BJ (cell line): ENCODE measurements around the gene CARMIL3. TPM values are rescaled to one million over a fixed set of nuclear protein-coding genes. Genes with fewer than 3 reads are reported as not detected.
A peak's percentile ranks its signal among the peaks of the same experiment; 100 is the strongest.

Experiments
- CTCF ChIA-PET: fragments of 350-600 bp; formaldehyde crosslinking; extraction: SDS; loops from one replicate; lab custom pipeline; 2021; ENCODE audit warnings: antibody characterized with exemption, inconsistent platforms; lab: Yijun Ruan, JAX
- POLR2A ChIA-PET: fragments of 300-600 bp; sonication (Branson Sonifier 250); formaldehyde crosslinking; extraction: SDS; loops from one replicate; lab custom pipeline; 2021; ENCODE audit warnings: antibody characterized with exemption; lab: Charles Lee
- DNase-seq: peaks from one replicate; pipeline ENCODE4 v3.0.0-alpha.2; 2011; ENCODE audit warnings: low read depth
- H3K27me3 ChIP-seq: 2 replicates; pipeline ENCODE4 v1.6.0; 2011; ENCODE audit warnings: low read length; ENCODE audit not compliant: control insufficient read depth, insufficient read depth
- H3K36me3 ChIP-seq: 2 replicates; pipeline ENCODE4 v1.5.1; 2011; ENCODE audit warnings: low read length; ENCODE audit not compliant: control insufficient read depth, insufficient read depth
- H3K4me3 ChIP-seq: 2 replicates; pipeline ENCODE4 v1.5.1; 2011; ENCODE audit warnings: low read depth, mild to moderate bottlenecking, control low read depth, low read length
- polyA plus RNA-seq: library from polyadenylated mRNA; depleted of rRNA; stranded (reverse); fragments of >200 nt; gene quantifications from 2 replicates; pipeline ENCODE4 v1.2.3, GENCODE V29; 2011
- TF ChIP-seq, protein P1 (sequence below): IDR thresholded peaks from 2 replicates; pipeline ENCODE4 v1.5.1; 2011; ENCODE audit warnings: low read depth, mild to moderate bottlenecking, control low read depth, inconsistent platforms, low read length, moderate library complexity; ENCODE audit not compliant: insufficient read depth

The CARMIL3 gene
- polyA plus RNA-seq, 1 experiment: 0.04 TPM

- TF ChIP-seq, protein P1, sequence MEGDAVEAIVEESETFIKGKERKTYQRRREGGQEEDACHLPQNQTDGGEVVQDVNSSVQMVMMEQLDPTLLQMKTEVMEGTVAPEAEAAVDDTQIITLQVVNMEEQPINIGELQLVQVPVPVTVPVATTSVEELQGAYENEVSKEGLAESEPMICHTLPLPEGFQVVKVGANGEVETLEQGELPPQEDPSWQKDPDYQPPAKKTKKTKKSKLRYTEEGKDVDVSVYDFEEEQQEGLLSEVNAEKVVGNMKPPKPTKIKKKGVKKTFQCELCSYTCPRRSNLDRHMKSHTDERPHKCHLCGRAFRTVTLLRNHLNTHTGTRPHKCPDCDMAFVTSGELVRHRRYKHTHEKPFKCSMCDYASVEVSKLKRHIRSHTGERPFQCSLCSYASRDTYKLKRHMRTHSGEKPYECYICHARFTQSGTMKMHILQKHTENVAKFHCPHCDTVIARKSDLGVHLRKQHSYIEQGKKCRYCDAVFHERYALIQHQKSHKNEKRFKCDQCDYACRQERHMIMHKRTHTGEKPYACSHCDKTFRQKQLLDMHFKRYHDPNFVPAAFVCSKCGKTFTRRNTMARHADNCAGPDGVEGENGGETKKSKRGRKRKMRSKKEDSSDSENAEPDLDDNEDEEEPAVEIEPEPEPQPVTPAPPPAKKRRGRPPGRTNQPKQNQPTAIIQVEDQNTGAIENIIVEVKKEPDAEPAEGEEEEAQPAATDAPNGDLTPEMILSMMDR: no peak
- ChIA-PET POLR2A (interaction anchor here (0.5 to 1.2 kb wide), 7 partner anchors 8 to 1131 kb away, joined by 3 to 6 read pairs (median 4); partner anchors contain the start of genes AJUBA, PCK2, PSME2 and RNF31), CTCF (interaction anchor here (1.0 to 2.6 kb wide), 6 partner anchors 20 to 317 kb away, joined by 3 to 15 read pairs (median 6); partner anchors contain the start of genes IRF9 and PCK2)
- Histone ChIP-seq H3K36me3 (peaks cover 7% of the 10 kb centered on the region; the same call in 1 of the 2 replicates), H3K4me3 (peak overlapping the region; percentile 59), H3K27me3 (no peaks in the 10 kb centered on the region)
- DNase-seq: peak; percentile 54
Measured at GRCh38 chr14:24113801-24114531, 62.2 kb downstream of the CARMIL3 start.

DNA sequence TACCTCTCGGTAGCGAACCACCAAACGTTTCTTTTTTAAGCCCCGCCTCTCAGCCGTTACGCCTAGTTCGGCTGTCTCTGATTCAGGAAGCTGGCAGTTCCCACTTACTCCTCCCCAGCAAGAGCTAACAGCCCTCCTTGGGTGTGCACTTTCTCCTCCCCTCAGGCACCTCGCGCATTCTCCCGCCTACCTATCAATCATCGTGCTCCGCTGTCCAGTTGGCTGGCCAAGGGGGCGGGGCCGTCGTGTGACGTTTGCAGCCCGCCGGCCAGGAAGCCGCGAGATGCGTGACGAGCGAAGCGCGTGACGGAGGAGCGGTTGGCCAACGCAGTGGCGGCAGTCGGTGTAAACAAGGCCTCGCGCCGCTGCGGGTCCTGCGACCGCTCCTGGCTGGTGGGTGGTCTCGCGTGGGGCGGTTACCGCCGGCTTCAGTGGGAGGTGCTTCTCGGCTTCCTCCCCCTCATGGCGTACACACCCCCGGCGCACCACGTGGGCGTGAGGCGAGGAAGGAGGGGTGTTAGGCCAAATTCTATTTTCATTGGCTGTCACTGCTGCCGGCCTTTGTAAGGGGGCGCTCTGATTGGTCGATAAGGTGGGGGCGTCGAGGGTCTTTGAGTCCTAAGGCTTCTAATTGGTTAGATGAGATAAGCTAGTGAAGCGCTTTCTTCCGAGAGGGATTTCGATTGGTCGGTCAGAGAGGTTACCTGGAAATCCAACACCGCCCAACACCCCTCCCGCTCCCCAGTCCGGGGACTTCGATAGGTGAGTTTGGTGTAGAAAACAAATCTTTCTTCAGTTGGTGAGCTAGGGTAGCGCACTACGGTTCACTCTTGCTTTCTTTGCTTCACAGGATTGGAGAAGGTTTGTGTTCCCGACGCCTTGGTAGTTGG lies 63.0 kb downstream of the CARMIL3 start, which contains the start of the genes DCAF11 and NRL:
Gene DCAF11 (plus strand): TSS at position 246 of the 890 bp plus-strand sequence. CDS start 818 bp downstream, outside the sequence.
Gene NRL (minus strand): TSS at position 418 of the 890 bp plus-strand sequence. CDS start 32,101 bp downstream, outside the sequence.
- ChIA-PET POLR2A (interaction anchor here (0.6 to 1.2 kb wide), 6 partner anchors 9 to 317 kb away, joined by 3 to 6 read pairs (median 4); partner anchors contain the start of genes PCK2, PSME1, PSME2 and RNF31), CTCF (interaction anchor here (1.0 to 2.6 kb wide), 7 partner anchors 21 to 317 kb away, joined by 3 to 15 read pairs (median 4); partner anchors contain the start of genes IRF9 and PCK2)
- Histone ChIP-seq H3K36me3 (peaks cover 11% of the 10 kb centered on the region), H3K4me3 (peak within 1 kb of the TSS; percentile 70), H3K27me3 (no peaks in the 10 kb centered on the region)
- TF ChIP-seq, protein P1: no peak
- DNase-seq: peak; percentile 99

DNA sequence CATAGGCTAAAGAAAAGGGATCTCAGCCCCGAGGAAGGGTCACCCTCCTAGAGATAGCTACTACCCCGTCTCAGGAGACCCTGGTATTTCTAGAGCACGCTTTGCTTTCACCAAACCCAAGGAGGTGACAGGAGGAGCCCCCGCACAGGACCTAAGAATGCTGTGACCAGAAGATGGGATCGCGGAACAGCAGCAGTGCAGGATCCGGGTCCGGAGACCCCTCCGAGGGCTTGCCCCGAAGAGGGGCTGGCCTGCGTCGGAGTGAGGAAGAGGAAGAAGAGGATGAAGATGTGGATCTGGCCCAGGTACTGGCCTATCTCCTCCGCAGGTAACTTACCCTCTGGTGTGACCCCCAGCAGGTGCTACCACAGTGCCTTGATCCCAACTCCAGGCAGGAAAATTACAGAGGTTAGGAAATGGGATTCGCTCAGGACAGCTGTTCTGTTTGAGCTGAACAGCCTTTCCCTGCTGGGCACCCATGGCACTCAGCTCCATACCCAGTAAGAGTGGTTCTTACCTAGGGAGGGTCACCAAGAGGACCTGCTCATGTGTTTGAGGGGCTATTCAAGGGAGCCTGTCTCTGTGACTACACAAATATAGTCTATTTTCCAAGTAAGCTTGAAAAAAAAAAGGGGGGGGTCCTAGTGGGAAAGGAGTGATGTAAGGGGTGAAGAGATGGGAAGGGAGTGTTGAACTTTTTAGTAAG lies 63.8 kb downstream of the CARMIL3 start:
- CTCF ChIA-PET: interaction anchor here (1.0 to 2.6 kb wide), 5 partner anchors 45 to 316 kb away, joined by 3 to 15 read pairs (median 7); partner anchors contain the start of gene IRF9
- no peaks in the 10 kb centered on the region for H3K27me3 ChIP-seq
- POLR2A ChIA-PET: interaction anchor here (0.6 to 1.2 kb wide), 3 partner anchors 20 to 31 kb away, joined by 4 to 6 read pairs (median 5); partner anchors contain the start of genes PCK2, PSME1, PSME2 and RNF31
- peak overlapping the region; percentile 70 for H3K4me3 ChIP-seq
- H3K36me3 ChIP-seq: peaks cover 12% of the 10 kb centered on the region
- DNase-seq: no peak
- TF ChIP-seq, protein P1: no peak

DNA sequence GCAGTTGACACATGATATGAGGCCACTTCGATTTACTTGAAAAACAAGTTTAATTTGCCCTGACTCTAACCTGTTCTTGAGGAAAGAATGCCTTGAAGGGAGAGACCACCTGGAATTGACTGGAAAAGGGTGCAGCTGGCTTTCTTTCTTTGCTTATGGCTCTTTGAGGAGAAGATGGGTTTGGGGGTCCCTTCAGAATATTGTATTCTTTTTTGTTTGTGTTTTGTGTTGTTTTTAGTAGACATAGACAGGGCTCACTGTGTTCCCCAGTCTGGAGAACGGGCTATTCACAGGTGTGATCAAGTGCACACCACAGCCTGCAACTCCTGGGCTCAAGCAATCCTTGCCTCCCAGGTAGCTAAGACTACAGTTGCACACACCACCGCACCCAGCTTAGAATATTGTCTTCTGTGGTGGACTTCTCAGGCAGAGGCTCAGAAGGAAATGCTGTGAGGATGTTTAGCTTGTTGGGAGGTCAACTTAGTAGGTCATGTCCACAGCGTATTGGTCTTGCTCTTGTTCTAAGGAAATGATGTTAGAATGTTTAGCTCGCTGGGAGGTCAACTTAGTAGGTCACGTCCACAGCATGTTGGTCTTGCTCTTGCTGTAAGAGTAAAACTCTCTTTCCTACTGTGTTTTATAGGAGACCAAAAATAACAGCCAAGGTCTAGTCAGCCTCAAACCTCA lies 64.5 kb downstream of the CARMIL3 start:
- no peak overlapping the region for H3K4me3 ChIP-seq
- H3K27me3 ChIP-seq: no peaks in the 10 kb centered on the region
- TF ChIP-seq, protein P1: no peak
- CTCF ChIA-PET: interaction anchor here (1.4 to 2.6 kb wide), 3 partner anchors 8 to 44 kb away, joined by 4 to 15 read pairs (median 7); partner anchors contain the start of gene IRF9
- H3K36me3 ChIP-seq: peaks cover 14% of the 10 kb centered on the region
- POLR2A ChIA-PET: no interaction called here
- no peak for DNase-seq
